ENCODE measurements around the gene DNPH1.
A peak's percentile ranks its signal among the peaks of the same experiment; 100 is the strongest.

The DNPH1 gene

DNA sequence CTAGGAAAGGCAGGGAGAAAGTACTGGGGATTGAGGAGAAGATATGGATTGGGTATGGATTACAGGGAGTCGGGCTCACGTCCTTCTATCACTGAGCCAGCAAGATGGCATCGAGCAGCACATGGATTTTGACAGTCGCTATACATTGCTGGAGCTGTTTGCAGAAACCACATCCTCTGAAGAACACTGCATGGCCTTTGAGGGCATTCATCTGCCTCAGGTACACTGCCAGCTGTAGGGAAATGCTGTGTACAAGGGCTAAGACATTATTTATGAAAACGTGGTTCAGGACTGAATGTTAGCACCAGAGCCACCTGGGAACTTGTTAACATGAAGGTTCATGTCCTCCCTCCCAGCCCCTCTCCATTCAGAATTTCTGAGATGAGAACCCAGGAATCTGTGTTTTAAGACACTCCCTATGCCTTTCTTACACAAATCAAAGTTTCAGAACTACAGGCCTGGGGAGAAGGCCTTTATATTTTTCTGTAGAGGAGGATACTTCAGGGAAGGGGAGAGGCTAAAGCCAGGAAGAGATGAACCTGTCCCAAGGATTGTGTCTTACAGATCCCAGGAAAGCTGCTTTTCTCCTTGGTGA is 43.8 kb downstream of the DNPH1 start:
- DNase-seq (ENCODE audit: low read depth in 1 of 2, low spot score in 1 of 2): no peak

DNA sequence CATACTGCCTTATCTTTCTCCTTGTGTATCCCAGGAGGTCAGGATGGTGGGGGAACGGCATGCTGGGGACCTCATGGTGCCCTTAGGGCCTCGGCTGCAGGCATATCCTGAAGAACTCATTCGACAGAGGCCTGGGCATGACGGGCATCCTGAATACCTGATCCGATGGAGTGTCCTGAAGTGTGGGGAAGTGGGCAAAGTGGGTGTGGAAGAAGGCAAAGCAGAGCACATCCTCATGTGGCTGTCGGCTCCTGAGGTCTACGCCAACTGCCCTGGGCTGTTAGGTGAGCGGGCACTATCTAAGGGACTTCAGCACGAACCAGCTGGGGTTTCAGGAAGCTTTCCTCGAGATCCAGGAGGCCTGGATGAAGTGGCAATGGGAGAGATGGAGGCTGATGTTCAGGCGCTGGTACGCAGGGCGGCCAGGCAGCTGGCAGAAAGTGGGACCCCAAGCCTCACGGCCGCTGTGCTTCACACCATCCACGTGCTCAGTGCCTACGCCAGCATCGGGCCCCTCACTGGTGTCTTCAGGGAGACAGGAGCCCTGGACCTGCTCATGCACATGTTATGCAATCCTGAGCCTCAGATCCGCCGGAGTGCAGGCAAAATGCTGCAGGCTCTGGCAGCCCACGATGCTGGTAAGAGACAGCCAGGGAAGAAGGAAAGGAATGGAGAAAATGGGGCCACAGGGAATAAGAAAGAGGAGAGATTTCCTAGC is 44.9 kb downstream of the DNPH1 start:
- no peak for DNase-seq (ENCODE audit: low read depth in 1 of 2, low spot score in 1 of 2)

DNA sequence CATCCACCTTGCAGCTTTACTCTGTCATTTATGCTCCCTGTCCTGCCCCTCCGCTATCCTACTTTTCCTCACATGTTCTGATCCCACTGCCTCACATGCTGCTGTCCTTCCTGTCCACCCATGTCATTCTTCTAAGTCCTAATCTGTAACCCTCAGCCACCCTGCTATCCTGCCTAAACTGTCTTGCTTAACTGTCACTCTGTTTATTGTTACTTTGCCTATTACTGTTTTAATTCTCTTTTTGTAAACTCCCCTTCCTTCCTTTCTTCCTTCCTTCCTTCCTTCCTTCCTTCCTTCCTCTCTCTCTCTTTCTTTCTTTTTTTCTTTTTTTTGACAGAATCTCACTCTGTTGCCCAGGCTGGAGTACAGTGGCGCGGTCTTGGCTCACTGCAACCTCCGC is 45.8 kb downstream of the DNPH1 start:
- DNase-seq (ENCODE audit: low read depth in 1 of 2, low spot score in 1 of 2): no peak

DNA sequence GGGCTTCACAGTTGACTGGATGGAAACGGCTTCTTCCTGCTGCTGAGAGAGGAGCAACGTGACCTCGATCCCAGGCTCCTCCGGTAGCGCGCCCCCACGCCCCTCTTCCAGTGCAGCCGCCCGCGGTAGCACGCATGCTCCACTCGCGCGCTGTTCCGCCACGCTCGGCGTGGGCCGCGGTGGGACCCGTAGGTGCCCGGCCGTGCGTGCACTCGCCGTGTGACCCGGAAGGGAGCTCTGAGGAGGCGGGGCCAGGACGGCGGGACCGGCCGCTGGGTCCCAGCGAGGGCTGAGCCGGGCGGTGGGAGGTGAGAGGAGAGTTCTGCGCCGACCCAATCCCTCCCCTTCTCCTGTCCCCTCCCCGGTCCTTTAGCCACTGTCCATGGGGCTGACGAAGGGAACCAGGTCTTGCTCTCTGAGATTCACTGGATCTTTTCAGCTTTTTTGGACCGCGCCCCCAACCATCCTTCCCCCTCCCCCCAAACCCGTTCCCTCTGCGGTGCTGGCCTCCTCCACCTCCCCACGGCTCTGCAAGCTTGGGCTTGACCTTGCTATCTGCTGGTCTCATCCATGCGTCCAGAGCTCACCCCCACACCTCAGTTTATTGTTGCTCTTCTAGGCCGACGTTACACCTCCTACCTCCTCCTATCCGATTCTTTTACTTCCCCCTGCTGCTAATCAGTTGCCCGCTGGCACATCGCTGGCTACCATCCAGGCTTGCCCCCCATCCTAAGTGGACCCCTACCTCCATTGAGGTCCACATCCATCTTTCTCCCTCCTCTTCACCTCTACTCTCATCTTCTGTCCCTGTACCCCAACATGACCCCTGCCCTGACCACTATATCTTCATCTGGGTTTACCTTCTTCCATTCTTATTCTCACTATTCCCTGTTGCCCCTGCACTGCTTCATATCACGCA is 47.1 kb downstream of the DNPH1 start, which contains the start of gene CUL9:
CUL9 (plus strand) TSS at position 255 of the 919 bp plus-strand sequence. CDS start 2,115 bp downstream, outside the sequence.
- DNase-seq (ENCODE audit: low read depth in 1 of 2, low spot score in 1 of 2): peak; percentile 61 to 73

DNA sequence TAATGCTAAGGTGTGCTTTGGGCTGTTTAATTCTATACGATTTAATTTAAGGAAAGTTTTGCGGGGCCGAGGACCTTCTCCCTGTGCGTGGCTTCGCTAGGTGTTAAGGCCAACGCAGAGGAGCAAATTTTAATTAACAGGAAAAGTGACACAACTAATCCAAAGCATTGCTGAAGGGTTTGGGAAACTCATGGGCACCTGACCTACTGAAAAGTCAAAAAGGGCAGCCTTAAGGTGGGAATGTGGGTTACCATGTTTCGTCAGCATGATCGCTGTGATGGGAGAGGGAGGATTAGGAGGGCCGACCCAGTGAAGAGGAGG is 47.7 kb downstream of the DNPH1 start:
- no peak for DNase-seq (ENCODE audit: low read depth in 1 of 2, low spot score in 1 of 2)

DNA sequence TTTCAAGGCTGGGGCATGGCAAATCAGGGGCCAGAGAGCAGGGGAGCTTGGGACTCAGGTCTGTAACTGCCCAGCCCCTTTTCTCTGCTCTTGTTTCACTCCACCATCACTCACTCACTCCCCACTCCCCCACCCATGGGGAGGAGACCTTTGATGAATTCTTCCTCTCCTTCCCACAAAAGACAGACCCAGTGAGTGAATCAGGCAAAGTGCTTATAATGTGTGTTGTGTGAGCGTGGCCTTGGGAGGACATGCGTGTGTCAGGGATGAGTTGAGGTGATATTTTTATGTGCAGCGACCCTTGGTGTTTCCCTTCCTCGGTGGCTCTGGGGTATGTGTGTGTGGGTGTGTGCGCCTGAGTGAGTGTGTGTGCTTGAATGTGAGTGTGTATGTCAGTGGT is 48.3 kb downstream of the DNPH1 start:
- DNase-seq (ENCODE audit: low read depth in 1 of 2, low spot score in 1 of 2): no peak

DNA sequence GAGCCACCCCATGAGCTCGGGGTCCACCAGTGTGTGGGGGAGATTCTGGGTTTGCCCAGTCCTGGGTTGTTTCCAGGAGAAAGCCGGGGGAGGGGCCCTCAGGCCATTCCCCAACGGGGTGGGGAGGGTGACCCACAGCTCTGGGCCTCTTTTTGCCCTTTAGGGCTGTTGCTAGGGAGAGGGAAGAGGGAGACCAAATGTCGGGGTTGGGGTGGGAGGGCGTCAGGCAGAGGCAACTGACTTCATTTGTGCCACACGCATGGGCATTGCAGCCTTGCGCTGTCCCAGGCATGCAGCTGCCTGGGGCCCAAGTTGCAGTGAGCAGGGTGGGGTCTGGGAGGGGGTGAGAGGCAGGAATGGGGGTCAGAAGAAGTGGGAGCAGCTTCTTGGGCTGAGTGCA is 49.2 kb downstream of the DNPH1 start:
- DNase-seq (ENCODE audit: low read depth in 1 of 2, low spot score in 1 of 2): no peak

DNA sequence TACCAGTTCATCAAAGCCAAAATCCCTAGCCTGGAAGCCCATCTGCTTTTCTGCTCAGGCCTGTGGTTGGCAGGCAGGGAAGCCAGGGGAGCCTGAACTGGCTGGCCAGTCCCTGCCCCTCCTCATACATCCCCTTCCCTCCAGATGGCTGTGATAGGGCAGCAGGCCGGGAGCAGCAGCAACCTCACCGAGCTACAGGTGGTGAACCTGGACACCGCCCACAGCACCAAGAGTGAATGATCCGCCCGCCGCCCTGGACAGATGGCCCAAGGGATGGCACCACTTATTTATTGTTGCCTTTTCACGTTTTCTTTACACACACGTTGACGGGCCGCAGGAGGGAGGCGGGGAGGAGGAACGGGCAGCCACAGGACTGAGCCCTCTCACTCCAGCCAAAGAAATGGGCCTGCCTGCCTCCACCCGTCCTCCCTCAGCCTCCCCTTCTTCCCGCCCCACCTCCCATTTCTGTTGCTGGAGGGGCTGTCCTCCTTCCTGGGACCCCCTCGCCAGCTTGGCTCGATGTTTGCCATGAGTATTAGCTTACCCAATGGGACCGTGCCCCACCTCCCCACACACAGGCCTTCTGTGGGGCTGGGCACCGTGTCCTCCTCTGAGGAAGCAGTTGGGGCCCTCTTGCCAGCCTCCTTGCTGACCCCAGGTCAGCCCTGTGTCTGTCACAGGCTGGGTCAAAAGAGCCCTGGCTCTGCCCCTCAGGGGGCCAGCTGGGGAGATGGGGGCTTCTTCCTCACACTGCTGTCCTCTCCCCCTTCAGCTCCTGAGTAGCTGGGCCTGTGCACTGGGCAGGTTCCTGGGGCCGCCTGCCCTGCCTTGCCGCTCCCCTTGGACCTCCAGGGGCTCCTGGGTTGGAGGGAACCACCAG is 50.1 kb downstream of the DNPH1 start:
- DNase-seq (ENCODE audit: low read depth in 1 of 2, low spot score in 1 of 2): no peak

DNA sequence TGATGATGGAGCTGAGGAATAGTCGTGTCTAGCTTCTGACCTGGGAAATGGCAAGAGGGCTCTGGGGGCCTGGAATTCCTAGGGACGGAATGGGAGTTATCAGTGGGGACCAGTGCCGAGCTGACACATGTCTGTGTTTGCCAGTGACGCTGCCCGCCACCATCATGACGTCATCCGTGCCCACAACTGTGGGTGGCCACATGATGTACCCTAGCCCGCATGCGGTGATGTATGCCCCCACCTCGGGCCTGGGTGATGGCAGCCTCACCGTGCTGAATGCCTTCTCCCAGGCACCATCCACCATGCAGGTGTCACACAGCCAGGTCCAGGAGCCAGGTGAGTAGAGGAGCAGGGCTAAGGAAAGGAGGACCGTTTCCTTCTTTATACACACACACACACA is 51.1 kb downstream of the DNPH1 start:
- no peak for DNase-seq (ENCODE audit: low read depth in 1 of 2, low spot score in 1 of 2)

DNA sequence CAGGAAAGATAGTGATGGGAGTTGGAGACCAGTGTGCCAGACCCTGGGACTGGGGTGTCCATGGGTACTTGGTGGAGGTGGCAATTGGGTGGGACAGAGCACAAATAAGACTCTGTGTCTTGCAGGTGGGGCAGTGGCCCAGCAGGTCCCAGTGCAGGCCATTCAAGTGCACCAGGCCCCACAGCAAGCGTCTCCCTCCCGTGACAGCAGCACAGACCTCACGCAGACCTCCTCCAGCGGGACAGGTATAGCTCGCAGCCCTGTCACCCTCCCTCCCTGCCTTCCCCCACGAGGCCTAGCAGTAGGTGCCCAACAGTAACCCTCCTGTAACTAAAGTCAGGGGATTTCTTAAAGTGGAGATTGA is 52.9 kb downstream of the DNPH1 start:
- DNase-seq (ENCODE audit: low read depth in 1 of 2, low spot score in 1 of 2): no peak

DNA sequence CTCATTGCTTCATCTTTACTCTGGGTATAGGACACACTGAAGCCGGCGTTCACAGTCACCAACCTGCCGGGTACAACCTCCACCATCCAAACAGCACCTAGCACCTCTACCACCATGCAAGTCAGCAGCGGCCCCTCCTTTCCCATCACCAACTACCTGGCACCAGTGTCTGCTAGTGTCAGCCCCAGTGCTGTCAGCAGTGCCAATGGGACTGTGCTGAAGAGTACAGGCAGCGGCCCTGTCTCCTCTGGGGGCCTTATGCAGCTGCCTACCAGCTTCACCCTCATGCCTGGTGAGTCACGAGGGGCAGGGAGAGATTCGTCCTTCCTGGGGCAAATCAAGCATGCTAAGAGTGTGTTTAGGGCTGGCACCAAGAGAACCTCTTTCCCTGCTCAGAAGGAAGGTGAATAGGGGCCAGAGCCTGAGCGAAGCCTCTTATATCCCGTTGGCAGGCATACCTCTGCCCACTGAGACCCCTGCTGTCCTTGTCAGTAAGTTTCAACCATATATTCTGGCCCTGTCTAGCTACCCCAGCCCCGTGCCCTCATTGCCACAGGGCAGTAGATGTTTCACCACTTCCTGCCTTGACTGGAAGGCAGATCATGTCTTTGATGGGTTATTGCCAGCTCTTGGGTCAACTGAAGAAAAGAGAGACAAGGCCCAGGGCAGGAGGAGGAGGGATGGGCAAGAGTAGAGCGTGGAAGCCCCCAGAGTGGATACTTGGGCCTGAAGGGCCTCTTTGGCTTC is 53.4 kb downstream of the DNPH1 start:
- no peak for DNase-seq (ENCODE audit: low read depth in 1 of 2, low spot score in 1 of 2)

All from stimulated activated CD4-positive, alpha-beta T cell treated with anti-CD3 and anti-CD28 coated beads, Interleukin-15, amount 100 ng/mL, for 1 hour (primary cell).